ENCODE measurements around the gene LHFPL6.

Gene LHFPL6

GRCh38 chr13:39536274-39536673 lies 66.7 kb downstream of the LHFPL6 start:
- TF ChIP-seq, protein P1, sequence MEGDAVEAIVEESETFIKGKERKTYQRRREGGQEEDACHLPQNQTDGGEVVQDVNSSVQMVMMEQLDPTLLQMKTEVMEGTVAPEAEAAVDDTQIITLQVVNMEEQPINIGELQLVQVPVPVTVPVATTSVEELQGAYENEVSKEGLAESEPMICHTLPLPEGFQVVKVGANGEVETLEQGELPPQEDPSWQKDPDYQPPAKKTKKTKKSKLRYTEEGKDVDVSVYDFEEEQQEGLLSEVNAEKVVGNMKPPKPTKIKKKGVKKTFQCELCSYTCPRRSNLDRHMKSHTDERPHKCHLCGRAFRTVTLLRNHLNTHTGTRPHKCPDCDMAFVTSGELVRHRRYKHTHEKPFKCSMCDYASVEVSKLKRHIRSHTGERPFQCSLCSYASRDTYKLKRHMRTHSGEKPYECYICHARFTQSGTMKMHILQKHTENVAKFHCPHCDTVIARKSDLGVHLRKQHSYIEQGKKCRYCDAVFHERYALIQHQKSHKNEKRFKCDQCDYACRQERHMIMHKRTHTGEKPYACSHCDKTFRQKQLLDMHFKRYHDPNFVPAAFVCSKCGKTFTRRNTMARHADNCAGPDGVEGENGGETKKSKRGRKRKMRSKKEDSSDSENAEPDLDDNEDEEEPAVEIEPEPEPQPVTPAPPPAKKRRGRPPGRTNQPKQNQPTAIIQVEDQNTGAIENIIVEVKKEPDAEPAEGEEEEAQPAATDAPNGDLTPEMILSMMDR (IDR thresholded peaks at IDR 0.05), result no peak

- TF ChIP-seq, protein P1 (IDR thresholded peaks at IDR 0.05), result no peak
Measured at GRCh38 chr13:39533651-39534150, 69.3 kb downstream of the LHFPL6 start.

GRCh38 chr13:39531646-39532045 lies 71.3 kb downstream of the LHFPL6 start:
- TF ChIP-seq, protein P1 (IDR thresholded peaks at IDR 0.05), result no peak

DNA sequence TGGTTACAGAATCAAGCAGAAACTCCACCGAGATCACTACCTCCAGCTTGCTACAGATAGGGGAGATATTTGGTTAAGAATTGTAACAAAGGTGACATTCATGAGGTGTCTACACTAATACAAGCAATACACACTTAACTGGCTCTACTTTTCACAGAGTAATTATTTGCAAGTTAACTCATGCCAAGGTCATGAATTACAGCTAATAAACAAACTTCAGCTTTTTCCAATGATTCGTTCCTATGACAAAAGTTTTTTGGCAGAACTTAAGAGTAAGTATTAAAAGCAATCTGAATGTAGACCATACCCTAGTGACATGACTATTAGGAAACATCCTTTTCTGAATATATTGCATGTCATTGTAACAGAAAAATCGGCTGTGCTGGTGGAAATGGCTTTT lies 72.1 kb downstream of the LHFPL6 start:
- TF ChIP-seq, protein P1 (IDR thresholded peaks at IDR 0.05), result no peak

GRCh38 chr13:39528661-39528980 lies 74.4 kb downstream of the LHFPL6 start:
- TF ChIP-seq, protein P1 (IDR thresholded peaks at IDR 0.05), result no peak

DNA sequence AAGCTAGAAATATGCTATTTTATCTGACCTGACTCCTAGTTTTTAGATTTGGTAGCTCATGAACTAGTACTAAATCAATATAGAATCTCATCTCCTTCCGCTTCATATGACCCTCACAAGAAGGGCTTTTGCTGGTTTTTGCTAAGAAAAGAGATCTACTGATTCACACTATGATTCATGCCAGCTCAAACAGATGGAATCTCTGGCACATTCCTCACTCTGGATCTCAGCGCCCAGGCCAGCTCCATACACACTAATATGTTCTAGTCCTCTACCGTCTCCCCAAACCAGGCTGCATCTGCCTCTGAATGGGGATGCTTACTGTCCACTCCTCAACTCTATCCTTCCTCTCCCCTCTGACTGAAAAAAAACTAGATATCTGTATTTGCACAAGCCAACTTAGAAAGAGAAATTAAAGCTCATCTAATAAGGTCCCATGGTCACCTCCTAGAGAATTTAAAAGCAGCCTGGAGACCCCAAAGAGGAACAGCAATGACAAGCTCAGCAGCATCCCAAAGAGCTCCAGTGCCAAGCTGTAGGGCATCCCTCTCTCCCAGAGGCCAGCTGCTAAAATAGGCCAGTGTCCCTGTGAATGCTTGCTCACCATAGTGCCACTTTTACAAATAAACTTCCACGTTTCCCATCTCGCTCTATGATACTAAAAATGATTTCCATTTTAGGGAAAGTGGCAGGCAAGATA lies 74.9 kb downstream of the LHFPL6 start:
- TF ChIP-seq, protein P1 (IDR thresholded peaks at IDR 0.05), result no peak

- TF ChIP-seq, protein P1 (IDR thresholded peaks at IDR 0.05), result no peak
Measured at GRCh38 chr13:39527301-39527700, 75.7 kb downstream of the LHFPL6 start.

DNA sequence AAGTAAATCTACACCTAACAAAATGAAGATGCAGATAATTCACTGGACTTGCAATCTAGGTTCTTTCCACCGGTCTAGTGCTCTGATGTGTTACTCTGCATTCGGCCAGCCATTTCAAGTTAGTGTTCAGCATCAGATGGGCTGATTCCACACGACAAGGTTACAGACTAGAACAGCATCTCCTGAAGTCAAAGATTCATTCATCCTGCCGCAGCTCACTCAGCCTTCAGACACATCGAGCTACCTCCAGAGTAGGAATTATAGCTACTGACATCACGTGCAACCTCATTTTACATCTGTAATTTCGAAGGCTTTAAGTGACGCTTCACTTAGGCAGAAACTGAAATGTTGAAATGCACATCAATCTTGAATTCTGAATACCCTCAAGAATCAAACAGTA lies 76.5 kb downstream of the LHFPL6 start:
- TF ChIP-seq, protein P1 (IDR thresholded peaks at IDR 0.05), result no peak
